Urinary bladder (tissue), 4 donors: Measurements from ENCODE around the gene FBXO30. TPM values are rescaled to one million over a fixed set of nuclear protein-coding genes. Genes with fewer than 3 reads are reported as not detected.

Experiments
- DNase-seq: peaks from one replicate; pipeline ENCODE4 v3.0.0-alpha.2; 2015; ENCODE audit errors: extremely low spot score
- H3K27ac ChIP-seq: one replicate; pipeline ENCODE4 v1.5.1; 2013; ENCODE audit warnings: low read depth, mild to moderate bottlenecking, moderate library complexity
- H3K36me3 ChIP-seq: one replicate; pipeline ENCODE4 v1.6.1; 2013; ENCODE audit warnings: mild to moderate bottlenecking, moderate library complexity; ENCODE audit not compliant: insufficient read depth
- H3K4me1 ChIP-seq: one replicate; pipeline ENCODE4 v1.6.1; 2013; ENCODE audit warnings: mild to moderate bottlenecking, moderate library complexity; ENCODE audit not compliant: insufficient read depth
- H3K4me3 ChIP-seq: one replicate; pipeline ENCODE4 v1.5.1; 2013; ENCODE audit warnings: low read depth, low read length
- WGBS: extraction: QIAGEN DNeasy Blood & Tissue Kit; methylation state at CpG from one replicate; pipeline ENCODE4 v1.1.7; 2013; 5-methylcytosine and 5-hydroxymethylcytosine counted together
- polyA plus RNA-seq: library from polyadenylated mRNA; stranded (reverse); fragments of 200-250 nt; gene quantifications from one replicate; pipeline ENCODE4 v1.2.3, GENCODE V29; 2013
- total RNA-seq: library from RNA; depleted of rRNA; stranded (reverse); fragments of >200 nt; gene quantifications from one replicate; pipeline ENCODE4 v1.2.3, GENCODE V29; 2014
- donor health status: healthy with polysubstance abuse.
- donor health status: healthy.

The FBXO30 gene
- total and polyA plus RNA-seq, 2 donors: 11.5 to 31.7 TPM

DNA sequence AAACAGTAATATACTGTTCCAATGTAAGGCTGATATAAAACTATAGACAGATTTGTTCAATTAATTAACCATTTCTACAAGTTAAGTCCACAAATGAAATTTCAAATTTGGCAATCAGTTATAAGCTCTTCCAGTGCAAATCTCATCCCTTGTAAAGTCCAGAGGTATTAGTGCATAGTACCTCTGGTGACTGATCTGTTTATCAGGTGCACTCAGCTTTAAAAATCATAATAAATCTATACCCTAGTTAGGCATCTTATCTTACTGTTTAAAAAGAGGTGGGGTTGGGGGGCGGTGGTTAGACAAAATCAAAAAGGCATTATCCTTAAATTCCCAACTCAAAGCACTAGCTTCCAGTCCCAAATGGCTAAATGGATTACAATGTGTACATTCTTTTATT lies 2.9 kb downstream of the FBXO30 start:
- H3K27ac ChIP-seq: no peak overlapping the region
- H3K4me1 ChIP-seq: no peaks in the 10 kb centered on the region
- 39% methylated on average over 1 of the region's 1 CpG for WGBS
- DNase-seq: no peak
- H3K36me3 ChIP-seq: no peaks in the 10 kb centered on the region
- H3K4me3 ChIP-seq: no peak overlapping the region

DNA sequence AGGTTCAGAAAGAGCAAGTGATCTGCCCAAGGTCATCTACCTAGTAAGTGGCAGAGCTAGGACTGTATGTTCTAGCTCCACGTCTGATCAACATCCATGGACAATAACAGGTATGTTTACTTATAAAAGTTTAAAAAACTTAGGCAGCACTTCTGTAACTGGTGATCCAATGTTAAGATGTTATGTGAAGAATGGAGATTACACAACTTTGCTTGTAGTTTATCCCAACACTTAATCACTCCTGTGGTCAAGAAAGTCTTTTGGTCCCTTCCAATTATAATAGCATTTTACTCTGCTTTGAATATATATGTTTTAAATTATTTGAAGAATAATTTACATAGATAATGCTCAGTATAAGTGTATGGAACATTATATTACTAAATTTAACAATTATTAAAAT lies 4.8 kb downstream of the FBXO30 start:
- 68% methylated on average over 1 of the region's 1 CpG for WGBS
- no peak for DNase-seq
- no peaks in the 10 kb centered on the region for H3K36me3 ChIP-seq
- H3K27ac ChIP-seq: no peak overlapping the region
- no peak overlapping the region for H3K4me3 ChIP-seq
- H3K4me1 ChIP-seq: no peaks in the 10 kb centered on the region

DNA sequence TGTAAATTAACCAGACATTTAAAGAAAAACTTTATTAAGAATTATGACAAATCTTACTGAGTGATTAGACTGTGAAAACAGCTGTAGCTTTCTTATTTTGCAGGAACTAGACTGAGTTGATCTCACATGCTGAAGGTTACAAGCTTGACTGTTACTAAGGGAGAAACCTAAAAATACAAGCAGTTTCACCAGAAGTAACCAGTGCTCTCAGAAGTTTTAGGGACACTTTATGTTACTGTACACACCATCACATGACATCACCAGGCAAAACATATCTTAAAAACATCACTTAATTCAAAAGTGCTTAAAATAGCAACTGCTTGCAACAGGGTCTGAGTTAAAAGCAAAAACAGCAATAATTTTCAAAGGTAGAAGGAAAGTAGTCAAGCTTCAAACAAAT lies 5.4 kb downstream of the FBXO30 start:
- Histone ChIP-seq H3K4me1 (no peaks in the 10 kb centered on the region), H3K27ac (no peak overlapping the region), H3K4me3 (no peak overlapping the region), H3K36me3 (no peaks in the 10 kb centered on the region)
- no peak for DNase-seq

DNA sequence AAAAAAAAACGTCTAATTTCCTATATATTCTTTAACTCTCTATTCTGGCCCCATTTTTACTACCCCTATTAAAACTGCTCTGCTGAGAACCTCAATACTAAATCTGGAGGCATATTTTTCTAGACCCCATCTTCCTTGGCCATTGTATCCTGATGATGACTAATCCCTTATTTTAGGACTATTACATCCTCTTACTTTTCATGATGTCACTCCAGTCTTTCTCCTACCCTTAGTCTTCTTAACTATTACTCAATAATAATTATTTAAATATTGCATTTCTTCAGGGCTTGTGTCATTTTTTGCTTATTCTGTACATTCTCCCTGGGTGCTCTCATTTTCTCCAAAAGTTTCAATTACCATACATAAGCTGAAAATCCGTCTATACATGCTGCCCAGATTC lies 6.4 kb downstream of the FBXO30 start:
- H3K27ac ChIP-seq: no peak overlapping the region
- no peak for DNase-seq
- H3K4me3 ChIP-seq: no peak overlapping the region
- H3K4me1 ChIP-seq: no peaks in the 10 kb centered on the region
- 82% methylated on average over 2 of the region's 2 CpGs for WGBS
- no peaks in the 10 kb centered on the region for H3K36me3 ChIP-seq

DNA sequence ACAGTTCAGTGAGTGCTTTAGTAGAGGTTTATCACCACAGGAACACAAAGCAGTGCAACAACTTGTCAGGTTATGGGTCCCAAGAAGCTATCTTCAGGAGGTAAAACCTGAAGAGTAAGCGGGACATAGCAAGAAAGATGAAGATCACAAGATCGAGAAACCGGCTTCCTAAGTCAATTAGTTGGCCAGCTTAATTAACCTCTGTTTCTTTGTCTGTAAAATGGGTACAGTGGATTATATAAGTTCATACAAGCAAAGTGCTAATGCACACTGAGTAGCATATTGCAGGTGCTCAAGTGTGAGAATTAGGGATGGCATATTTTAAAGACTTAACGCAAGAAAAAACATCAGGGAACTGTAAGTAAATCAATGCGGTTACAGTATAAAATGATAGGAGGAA lies 12.5 kb downstream of the FBXO30 start:
- 98% methylated on average over 5 of the region's 5 CpGs for WGBS
- H3K36me3 ChIP-seq: no peaks in the 10 kb centered on the region
- no peak overlapping the region for H3K4me3 ChIP-seq
- no peak overlapping the region for H3K27ac ChIP-seq
- no peaks in the 10 kb centered on the region for H3K4me1 ChIP-seq
- DNase-seq: no peak

DNA sequence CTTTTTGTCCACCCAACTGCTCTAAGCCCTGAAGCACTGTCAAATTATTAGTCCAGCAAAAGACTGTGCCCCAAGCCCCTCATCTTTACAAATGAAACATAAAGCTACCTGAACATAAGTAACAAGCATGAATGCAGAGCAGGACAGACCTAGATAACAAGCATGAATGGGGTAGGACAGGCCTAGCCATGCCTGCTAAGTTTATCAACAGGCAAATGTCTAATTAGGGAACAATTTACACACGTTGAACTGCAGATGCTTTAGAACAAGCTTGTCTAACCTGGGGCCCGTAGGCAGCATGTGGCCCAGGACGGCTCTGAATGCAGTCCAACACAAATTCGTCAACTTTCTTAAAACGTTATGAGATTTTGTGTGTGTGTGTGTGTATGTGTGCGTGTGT lies 13.6 kb downstream of the FBXO30 start:
- H3K27ac ChIP-seq: no peak overlapping the region
- DNase-seq: no peak
- no peak overlapping the region for H3K4me3 ChIP-seq
- WGBS: 89% methylated on average over 6 of the region's 6 CpGs
- H3K36me3 ChIP-seq: no peaks in the 10 kb centered on the region
- H3K4me1 ChIP-seq: no peaks in the 10 kb centered on the region

DNA sequence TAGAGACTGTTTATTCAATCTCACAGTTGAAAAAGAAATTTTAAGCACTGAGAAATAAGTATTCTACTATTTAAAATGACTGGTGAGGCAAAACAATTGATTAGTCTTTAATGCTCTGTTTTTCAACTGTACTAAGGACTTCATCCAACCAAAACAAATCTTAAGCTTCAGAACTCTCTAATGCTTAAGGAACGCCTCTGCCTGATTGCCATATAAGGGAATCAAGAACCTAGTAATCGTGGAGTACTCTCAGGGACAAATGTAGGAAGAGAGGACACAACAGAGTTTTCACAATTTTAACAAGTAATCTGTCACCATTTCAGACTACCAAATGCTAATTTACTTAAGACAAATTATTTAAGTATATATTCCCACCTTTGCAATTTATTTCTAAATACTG lies 16.1 kb downstream of the FBXO30 start:
- DNase-seq: no peak
- WGBS: 33% methylated on average over 2 of the region's 2 CpGs
- Histone ChIP-seq H3K4me3 (no peak overlapping the region), H3K27ac (no peak overlapping the region), H3K36me3 (no peaks in the 10 kb centered on the region), H3K4me1 (no peaks in the 10 kb centered on the region)

DNA sequence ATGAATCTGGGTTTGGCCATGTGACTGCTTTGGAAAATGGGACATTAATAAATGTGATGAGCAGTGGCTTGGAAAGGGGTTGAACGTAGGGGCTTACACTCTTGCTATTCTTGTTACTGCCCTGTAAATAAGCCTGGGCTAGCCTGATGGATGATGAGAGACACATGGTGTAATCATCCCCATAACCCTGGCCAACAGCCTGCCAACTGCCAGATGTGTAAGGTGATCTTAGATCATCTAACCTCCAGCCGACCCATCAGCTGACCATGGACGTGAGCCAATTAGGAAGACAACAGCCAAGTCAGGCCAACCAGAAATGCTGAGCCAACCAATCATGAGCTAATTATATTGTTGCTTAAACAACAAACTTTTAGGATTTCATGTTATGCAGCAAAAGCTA lies 25.2 kb downstream of the FBXO30 start:
- 53% methylated on average over 3 of the region's 3 CpGs for WGBS
- no peak overlapping the region for H3K27ac ChIP-seq
- H3K36me3 ChIP-seq: no peaks in the 10 kb centered on the region
- DNase-seq: no peak
- no peak overlapping the region for H3K4me3 ChIP-seq
- no peaks in the 10 kb centered on the region for H3K4me1 ChIP-seq

DNA sequence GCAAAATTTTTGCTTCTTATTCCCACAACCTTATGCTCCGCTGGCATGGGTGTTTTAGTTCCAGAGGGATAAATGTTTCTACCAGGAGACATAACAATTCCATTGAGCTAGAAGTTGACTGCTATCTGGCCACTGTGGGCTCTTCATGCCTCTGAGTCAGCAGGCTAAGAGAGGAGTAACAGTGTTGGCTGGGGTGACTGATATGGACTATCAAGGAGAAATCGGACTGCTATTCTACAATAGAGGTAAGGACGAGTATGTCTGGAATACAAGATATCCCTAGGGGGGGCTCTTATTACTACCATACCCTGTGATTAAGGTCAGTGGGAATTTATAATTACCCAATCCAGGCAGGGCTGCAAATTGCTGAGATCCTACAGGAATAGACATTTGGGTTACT lies 26.9 kb downstream of the FBXO30 start:
- H3K4me3 ChIP-seq: no peak overlapping the region
- DNase-seq: no peak
- 95% methylated on average over 3 of the region's 3 CpGs for WGBS
- H3K27ac ChIP-seq: no peak overlapping the region
- no peaks in the 10 kb centered on the region for H3K36me3 ChIP-seq
- no peaks in the 10 kb centered on the region for H3K4me1 ChIP-seq

DNA sequence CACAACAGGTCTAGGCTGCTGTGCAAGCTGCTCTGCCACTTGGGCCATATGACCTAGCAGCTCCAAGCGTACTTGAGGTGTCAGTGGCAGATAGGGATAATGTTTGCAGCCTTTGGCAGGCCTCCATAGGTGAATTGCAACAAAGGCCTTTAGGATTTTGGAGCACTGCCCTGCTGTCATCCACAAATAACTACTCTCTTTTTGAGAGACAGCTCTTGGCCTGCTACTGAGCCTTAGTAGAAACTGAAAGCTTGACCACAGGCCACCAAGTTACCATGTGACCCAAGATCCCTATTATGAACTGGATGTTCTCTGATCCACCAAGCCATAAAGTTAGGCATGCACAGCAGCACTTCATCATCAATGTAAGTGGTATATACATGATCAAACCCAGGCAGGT lies 29.9 kb downstream of the FBXO30 start:
- no peaks in the 10 kb centered on the region for H3K4me1 ChIP-seq
- H3K27ac ChIP-seq: no peak overlapping the region
- WGBS: 65% methylated on average over 1 of the region's 1 CpG
- H3K36me3 ChIP-seq: no peaks in the 10 kb centered on the region
- DNase-seq: no peak
- no peak overlapping the region for H3K4me3 ChIP-seq

DNA sequence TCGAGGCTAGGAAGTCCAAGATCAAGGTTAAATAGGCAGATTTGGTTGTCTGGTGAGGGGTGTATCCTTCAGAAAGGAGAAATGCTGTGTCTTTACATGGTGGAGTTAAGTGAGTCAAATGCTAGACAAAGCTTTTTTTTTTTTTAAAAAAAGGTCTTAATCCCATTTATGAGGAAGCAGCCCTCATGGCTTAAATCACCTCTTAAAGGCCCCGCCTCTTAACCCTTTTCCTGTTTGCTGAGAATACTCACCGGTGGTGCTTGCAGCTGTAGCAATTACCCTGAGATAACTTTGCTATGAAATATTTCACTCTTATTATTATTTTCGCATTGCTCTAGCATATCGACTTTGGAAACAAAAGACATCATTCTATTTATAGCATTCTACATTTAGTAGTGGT lies 30.8 kb downstream of the FBXO30 start:
- DNase-seq: no peak
- no peak overlapping the region for H3K4me3 ChIP-seq
- 81% methylated on average over 5 of the region's 5 CpGs for WGBS
- H3K4me1 ChIP-seq: no peaks in the 10 kb centered on the region
- no peak overlapping the region for H3K27ac ChIP-seq
- H3K36me3 ChIP-seq: no peaks in the 10 kb centered on the region

DNA sequence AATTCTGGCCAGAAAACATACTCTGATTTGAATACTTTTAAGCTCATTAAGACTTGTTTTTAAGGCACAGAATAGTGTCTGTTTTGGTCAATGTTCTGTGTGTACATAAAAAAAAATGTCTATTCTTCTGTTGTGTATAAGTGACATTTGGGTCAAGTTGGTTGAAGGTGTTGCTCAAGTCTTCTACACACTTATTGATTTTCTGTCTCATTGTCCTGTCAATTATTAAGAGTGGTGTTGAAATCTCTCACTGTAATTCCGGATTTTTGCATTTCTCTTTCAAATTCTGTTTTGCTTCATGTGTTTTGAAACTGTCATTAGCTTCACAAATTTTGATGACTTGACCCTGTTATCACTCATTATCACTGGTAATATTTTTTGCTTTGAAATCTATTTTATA lies 41.7 kb downstream of the FBXO30 start:
- H3K4me3 ChIP-seq: no peak overlapping the region
- DNase-seq: no peak
- 86% methylated on average over 1 of the region's 1 CpG for WGBS
- no peak overlapping the region for H3K27ac ChIP-seq
- H3K36me3 ChIP-seq: no peaks in the 10 kb centered on the region
- H3K4me1 ChIP-seq: no peaks in the 10 kb centered on the region

DNA sequence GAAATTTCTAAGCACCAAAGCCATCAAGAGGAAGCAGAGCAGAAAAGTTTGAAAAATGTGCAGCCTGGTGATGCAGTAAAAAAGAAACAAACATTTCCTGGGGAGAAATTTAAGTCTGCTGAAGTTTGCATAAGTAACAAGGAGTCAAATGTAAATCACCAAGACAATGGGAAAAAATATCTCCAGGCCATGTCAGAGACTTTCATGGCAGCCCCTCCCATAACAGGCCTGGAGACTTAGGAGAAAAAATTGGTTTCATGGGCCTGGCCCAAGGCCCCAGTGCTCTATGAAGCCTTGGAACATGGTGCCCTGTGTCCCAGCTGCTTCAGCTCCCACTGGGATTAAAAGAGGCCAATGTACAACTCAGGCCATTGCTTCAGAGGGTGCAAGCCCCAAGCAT lies 49.1 kb downstream of the FBXO30 start:
- no peak overlapping the region for H3K27ac ChIP-seq
- H3K4me3 ChIP-seq: no peak overlapping the region
- no peaks in the 10 kb centered on the region for H3K36me3 ChIP-seq
- no peaks in the 10 kb centered on the region for H3K4me1 ChIP-seq
- no peak for DNase-seq

DNA sequence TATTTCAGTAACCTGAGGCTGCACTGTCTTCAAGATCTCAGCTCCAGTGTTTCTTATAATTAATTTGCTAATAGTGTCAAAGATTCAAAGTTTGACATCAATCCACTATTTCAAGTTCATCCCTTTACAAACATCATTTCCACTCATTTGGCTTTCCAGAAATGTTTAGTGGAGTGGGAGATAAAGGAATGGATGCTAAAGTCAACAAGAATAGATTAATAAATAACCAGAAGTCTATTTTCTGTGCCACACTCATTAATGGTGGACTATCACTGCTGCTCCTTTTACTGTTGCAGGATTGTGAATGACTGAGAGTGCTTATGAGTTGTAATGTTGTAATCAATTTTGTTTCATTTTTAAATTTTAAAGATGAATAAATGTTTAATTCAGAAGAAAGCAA lies 50.9 kb downstream of the FBXO30 start:
- H3K4me3 ChIP-seq: no peak overlapping the region
- H3K27ac ChIP-seq: no peak overlapping the region
- H3K4me1 ChIP-seq: no peaks in the 10 kb centered on the region
- no peak for DNase-seq
- no peaks in the 10 kb centered on the region for H3K36me3 ChIP-seq

DNA sequence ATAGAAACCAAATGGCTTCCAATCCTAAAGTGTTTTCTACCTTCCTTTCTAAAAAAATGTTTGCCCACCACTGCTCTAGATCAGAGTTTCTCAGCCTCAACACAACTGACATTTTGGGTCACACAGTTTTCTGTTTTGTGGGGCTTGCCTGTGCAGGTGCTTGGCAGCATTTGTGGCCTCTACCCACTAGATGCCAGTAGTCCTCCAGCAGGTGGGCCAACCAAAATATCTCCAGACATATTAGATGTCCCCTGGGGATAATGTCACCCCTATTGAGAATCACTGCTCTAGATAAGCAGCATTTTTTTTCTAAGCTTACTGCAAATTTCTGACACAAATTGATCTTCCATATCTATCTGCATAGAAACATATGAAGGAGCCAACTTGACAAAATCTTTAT lies 53.0 kb downstream of the FBXO30 start:
- Histone ChIP-seq H3K4me3 (no peak overlapping the region), H3K4me1 (no peaks in the 10 kb centered on the region), H3K36me3 (no peaks in the 10 kb centered on the region), H3K27ac (no peak overlapping the region)
- no peak for DNase-seq
